Activated T-helper 1 cell treated with anti-CD3 and anti-CD28 coated beads, Interleukin-12 subunit alpha, Interleukin-12 subunit beta, Interleukin-2, Interleukin-4 antibody, amounts not matched to agents 30 ng/mL and 10 ng/mL and 1 ng/mL, durations not matched to agents 14 hours and 24 hours and 36 hours (primary cell): ENCODE results near the gene NLGN1. TPM values are rescaled to one million over a fixed set of nuclear protein-coding genes. Genes with fewer than 3 reads are reported as not detected.
"Not testable (repeated sequence)": the region's sequence is repeated elsewhere in the genome, so short reads cannot be mapped to it uniquely, and the experiment has no call there.

Experiments
- DNase-seq: peaks from one replicate; pipeline ENCODE4 v3.0.0; 2021; ENCODE audit warnings: low spot score
- H3K27ac Mint-ChIP-seq: one replicate; pipeline ENCODE4 v1.8.0; 2021; ENCODE audit warnings: mild to moderate bottlenecking, mixed read lengths
- H3K27me3 Mint-ChIP-seq: one replicate; pipeline ENCODE4 v1.8.0; 2022; ENCODE audit warnings: mild to moderate bottlenecking, moderate library complexity, mixed read lengths; ENCODE audit not compliant: insufficient read depth
- H3K36me3 Mint-ChIP-seq: one replicate; pipeline ENCODE4 v1.8.0; 2021; ENCODE audit warnings: low read depth, mixed read lengths
- H3K4me1 Mint-ChIP-seq: one replicate; pipeline ENCODE4 v1.8.0; 2021; ENCODE audit warnings: low read depth, mixed read lengths
- H3K4me3 Mint-ChIP-seq: one replicate; pipeline ENCODE4 v1.8.0; 2021; ENCODE audit warnings: mild to moderate bottlenecking, moderate library complexity, mixed read lengths
- H3K9me3 Mint-ChIP-seq: one replicate; pipeline ENCODE4 v1.8.0; 2021; ENCODE audit warnings: mixed read lengths
- intact Hi-C: fragments of 100-400 bp; cut with micrococcal nuclease; formaldehyde crosslinking; loops from one replicate; pipeline ENCODE4 v1.15.1; 2024
- total RNA-seq: library from RNA; stranded (reverse); gene quantifications from 2 replicates; pipeline ENCODE4 v1.2.3, GENCODE V29; 2022

NLGN1 gene
- total RNA-seq, 1 donor from 2014 or later: not detected

- intact Hi-C loops: no loop called here
- Mint-ChIP-seq H3K9me3 (no peaks in the 10 kb centered on the region), H3K27me3 (no peaks in the 10 kb centered on the region), H3K4me3 (no peak overlapping the region), H3K4me1 (no peaks in the 10 kb centered on the region), H3K36me3 (no peaks in the 10 kb centered on the region), H3K27ac (no peak overlapping the region)
- DNase-seq: no peak
These were observed 825.5 kb downstream of the NLGN1 start for GRCh38 chr3:174223042-174223441.

- Mint-ChIP-seq H3K9me3 (no peaks in the 10 kb centered on the region), H3K36me3 (no peaks in the 10 kb centered on the region), H3K27me3 (no peaks in the 10 kb centered on the region), H3K4me1 (no peaks in the 10 kb centered on the region), H3K4me3 (no peak overlapping the region), H3K27ac (no peak overlapping the region)
- intact Hi-C loops: no loop called here
- DNase-seq: no peak
These were observed 826.1 kb downstream of the NLGN1 start for GRCh38 chr3:174223626-174224025.

- intact Hi-C loops: no loop called here
- no peak overlapping the region for H3K4me3 Mint-ChIP-seq
- H3K9me3 Mint-ChIP-seq: no peaks in the 10 kb centered on the region
- H3K36me3 Mint-ChIP-seq: no peaks in the 10 kb centered on the region
- no peaks in the 10 kb centered on the region for H3K4me1 Mint-ChIP-seq
- no peak for DNase-seq
- no peak overlapping the region for H3K27ac Mint-ChIP-seq
- no peaks in the 10 kb centered on the region for H3K27me3 Mint-ChIP-seq
These were observed 832.4 kb downstream of the NLGN1 start for GRCh38 chr3:174229916-174230315.

- H3K4me1 Mint-ChIP-seq: not testable (repeated sequence)
These were observed 834.6 kb downstream of the NLGN1 start for GRCh38 chr3:174232028-174232657.

GRCh38 chr3:174232658-174233429 is 835.3 kb downstream of the NLGN1 start:
- DNase-seq: no peak
- intact Hi-C loops: no loop called here
- H3K4me3 Mint-ChIP-seq: no peak overlapping the region
- H3K36me3 Mint-ChIP-seq: no peaks in the 10 kb centered on the region
- no peak overlapping the region for H3K27ac Mint-ChIP-seq
- H3K27me3 Mint-ChIP-seq: no peaks in the 10 kb centered on the region
- H3K9me3 Mint-ChIP-seq: no peaks in the 10 kb centered on the region
- no peaks in the 10 kb centered on the region for H3K4me1 Mint-ChIP-seq

More at GRCh38 chr3:174232028-174232657, 834.6 kb downstream of the NLGN1 start:
- intact Hi-C loops, H3K9me3 Mint-ChIP-seq, H3K27me3 Mint-ChIP-seq, H3K36me3 Mint-ChIP-seq, DNase-seq, H3K27ac Mint-ChIP-seq, H3K4me3 Mint-ChIP-seq: not testable (repeated sequence)

GRCh38 chr3:174233511-174233910 is 836.0 kb downstream of the NLGN1 start:
- Mint-ChIP-seq H3K27me3 (no peaks in the 10 kb centered on the region), H3K4me3 (no peak overlapping the region), H3K36me3 (no peaks in the 10 kb centered on the region), H3K4me1 (no peaks in the 10 kb centered on the region), H3K9me3 (no peaks in the 10 kb centered on the region), H3K27ac (no peak overlapping the region)
- no peak for DNase-seq
- intact Hi-C loops: no loop called here

- Mint-ChIP-seq H3K4me3 (no peak overlapping the region), H3K27me3 (no peaks in the 10 kb centered on the region), H3K27ac (no peak overlapping the region), H3K36me3 (no peaks in the 10 kb centered on the region), H3K4me1 (no peaks in the 10 kb centered on the region), H3K9me3 (no peaks in the 10 kb centered on the region)
- intact Hi-C loops: no loop called here
- DNase-seq: no peak
These were observed 844.9 kb downstream of the NLGN1 start for GRCh38 chr3:174242311-174243041.

GRCh38 chr3:174243171-174243570 is 845.6 kb downstream of the NLGN1 start:
- Mint-ChIP-seq H3K4me3 (no peak overlapping the region), H3K9me3 (no peaks in the 10 kb centered on the region), H3K27me3 (no peaks in the 10 kb centered on the region), H3K27ac (no peak overlapping the region), H3K4me1 (no peaks in the 10 kb centered on the region), H3K36me3 (no peaks in the 10 kb centered on the region)
- intact Hi-C loops: no loop called here
- no peak for DNase-seq

GRCh38 chr3:174247687-174248152 is 850.2 kb downstream of the NLGN1 start:
- H3K4me3 Mint-ChIP-seq: no peak overlapping the region
- H3K9me3 Mint-ChIP-seq: no peaks in the 10 kb centered on the region
- no peak overlapping the region for H3K27ac Mint-ChIP-seq
- H3K4me1 Mint-ChIP-seq: no peaks in the 10 kb centered on the region
- no peaks in the 10 kb centered on the region for H3K36me3 Mint-ChIP-seq
- no peaks in the 10 kb centered on the region for H3K27me3 Mint-ChIP-seq
- DNase-seq: no peak
- intact Hi-C loops: no loop called here

- H3K4me3 Mint-ChIP-seq: no peak overlapping the region
- no peak for DNase-seq
- intact Hi-C loops: no loop called here
- no peaks in the 10 kb centered on the region for H3K27me3 Mint-ChIP-seq
- H3K36me3 Mint-ChIP-seq: no peaks in the 10 kb centered on the region
- no peaks in the 10 kb centered on the region for H3K4me1 Mint-ChIP-seq
- H3K27ac Mint-ChIP-seq: no peak overlapping the region
- peaks cover 3% of the 10 kb centered on the region for H3K9me3 Mint-ChIP-seq
These were observed 854.1 kb downstream of the NLGN1 start for GRCh38 chr3:174251681-174252080.

GRCh38 chr3:174253196-174253823 is 855.8 kb downstream of the NLGN1 start:
- no peak for DNase-seq
- no peaks in the 10 kb centered on the region for H3K36me3 Mint-ChIP-seq
- H3K4me1 Mint-ChIP-seq: no peaks in the 10 kb centered on the region
- no peaks in the 10 kb centered on the region for H3K27me3 Mint-ChIP-seq
- intact Hi-C loops: no loop called here
- no peak overlapping the region for H3K4me3 Mint-ChIP-seq
- H3K27ac Mint-ChIP-seq: no peak overlapping the region
- H3K9me3 Mint-ChIP-seq: peaks cover 3% of the 10 kb centered on the region

- Mint-ChIP-seq H3K4me3 (no peak overlapping the region), H3K9me3 (peaks cover 3% of the 10 kb centered on the region), H3K36me3 (no peaks in the 10 kb centered on the region), H3K4me1 (no peaks in the 10 kb centered on the region), H3K27ac (no peak overlapping the region), H3K27me3 (no peaks in the 10 kb centered on the region)
- no peak for DNase-seq
- intact Hi-C loops: no loop called here
These were observed 856.4 kb downstream of the NLGN1 start for GRCh38 chr3:174253940-174254339.

GRCh38 chr3:174255454-174255853 is 857.9 kb downstream of the NLGN1 start:
- Mint-ChIP-seq H3K27me3 (no peaks in the 10 kb centered on the region), H3K9me3 (peaks cover 3% of the 10 kb centered on the region), H3K36me3 (no peaks in the 10 kb centered on the region), H3K4me1 (no peaks in the 10 kb centered on the region), H3K4me3 (no peak overlapping the region), H3K27ac (no peak overlapping the region)
- intact Hi-C loops: no loop called here
- no peak for DNase-seq
